ENCODE measurements around the gene NAV1. TPM values are rescaled to one million over a fixed set of nuclear protein-coding genes. Genes with fewer than 3 reads are reported as not detected.

Gene NAV1
- total and polyA plus RNA-seq, 9 of the 15 experiments (the other 6 are each of a cell fraction or from before 2014, with no cell fraction given) = 0.91 to 16.8 (median 3.2) TPM

GRCh38 chr1:201586806-201587205 lies 47.9 kb downstream of the NAV1 start (continued):
- no peak for TF ChIP-seq SP2 (IDR thresholded peaks at IDR 0.05; ENCODE audit: extremely low read depth, low read depth, low read length, poor library complexity, severe bottlenecking)

GRCh38 chr1:201587729-201588128 lies 48.8 kb downstream of the NAV1 start:
- DNase-seq (ENCODE audit: extremely low read depth in 1 of 4, low spot score in 3 of 4) = no peak
- no peak overlapping the region for H2AFZ ChIP-seq (ENCODE audit: low read depth, low read length)
- H3K9me1 ChIP-seq (ENCODE audit: control insufficient read depth, insufficient read depth, low read length) = no peaks in the 10 kb centered on the region
- intact Hi-C loops (cut with micrococcal nuclease) (no loop called here), in situ Hi-C loops (cut with MboI) (no loop called here)
- H3K27me3 ChIP-seq (ENCODE audit: control insufficient read depth in 2 of 2, insufficient read depth in 2 of 2, low read length in 2 of 2) = peaks cover 0 to 10% of the 10 kb centered on the region in 2 experiments; a peak in 3 of 5 replicates
- ATAC-seq = no peak
- peak; percentile 52 for TF ChIP-seq RBM25 (IDR thresholded peaks at IDR 0.05; ENCODE audit: low read depth, low read length, severe bottlenecking)
- TF ChIP-seq ELK1 (CRISPR knock-in tag; IDR thresholded peaks at IDR 0.05) = no peak
- no peak for TF ChIP-seq ZNF277 (CRISPR knock-in tag; IDR thresholded peaks at IDR 0.05; ENCODE audit: borderline replicate concordance)
- TF ChIP-seq ZFP36 (IDR thresholded peaks at IDR 0.05; ENCODE audit: low read depth, low read length, partially characterized antibody) = peak; percentile 71
- no peak for TF ChIP-seq ZFP30 (CRISPR knock-in tag; IDR thresholded peaks at IDR 0.05; ENCODE audit: borderline replicate concordance)
- CTCF ChIA-PET (ENCODE audit: low intra/inter-chr PET ratio) = no interaction called here
- no peak overlapping the region for H3K4me2 ChIP-seq (ENCODE audit: insufficient read depth, low read length)
- no peak overlapping the region for H3K27ac ChIP-seq (ENCODE audit: extremely low read depth, low read depth, low read length)
- 75% methylated on average over 1 of the region's 1 CpG for WGBS (ENCODE audit: insufficient coverage, low coverage, missing lambda C conversion rate)
- POLR2A ChIA-PET = interaction anchor here (0.9 kb wide), 1 partner anchor 11 kb away, joined by 3 read pairs; no protein-coding TSS in a partner anchor
- peaks cover 15 to 31% of the 10 kb centered on the region in 2 experiments for H3K4me1 ChIP-seq (replicated peaks in 1 of 2; ENCODE audit: control insufficient read depth in 2 of 2, insufficient read depth in 2 of 2, low read length in 2 of 2)
- no TSS peak for BruUV-seq (replicated peaks)
- no peaks in the 10 kb centered on the region for H3K9me3 ChIP-seq (replicated peaks; ENCODE audit: control insufficient read depth, insufficient read depth, low read depth, low read length)
- no peaks in the 10 kb centered on the region for H4K20me1 ChIP-seq (replicated peaks; ENCODE audit: control insufficient read depth, insufficient read depth, low read length)
- H3K79me2 ChIP-seq (ENCODE audit: control insufficient read depth, insufficient read depth, low read length) = no peaks in the 10 kb centered on the region
- no peak for FAIRE-seq
- no peak overlapping the region for H3K9ac ChIP-seq (ENCODE audit: insufficient read depth in 1 of 2, low read depth in 2 of 2, low read length in 2 of 2)
- H3K4me3 ChIP-seq = no peak overlapping the region
- H3K36me3 ChIP-seq (ENCODE audit: control insufficient read depth, insufficient read depth, low read length) = no peaks in the 10 kb centered on the region

Other genes starting within 250 kb of the NAV1 start
- not detected in 2 replicates for gene TNNT2, start 161.4 kb upstream of the NAV1 start, total RNA-seq (2014; rRNA removed)
- not detected in 2 replicates for gene TNNT2, start 161.4 kb upstream of the NAV1 start, total RNA-seq (2014; rRNA removed; fragmentation: Illumina TruSeq; extraction: Trizol)
- gene TNNT2, start 161.4 kb upstream of the NAV1 start, total RNA-seq (2015; rRNA removed; fragmentation: Illumina TruSeq; extraction: Trizol) = not detected in 2 replicates
- gene TNNT2, start 161.4 kb upstream of the NAV1 start, total RNA-seq (2021) = not detected in 2 replicates
- gene TNNT2, start 161.4 kb upstream of the NAV1 start, polyA plus RNA-seq (2011; rRNA removed) = not detected in 2 replicates
- gene TNNT2, start 161.4 kb upstream of the NAV1 start, polyA plus RNA-seq (2014; fragmentation: Illumina TruSeq; extraction: Trizol) = not detected in 2 replicates
- gene TNNT2, start 161.4 kb upstream of the NAV1 start, polyA plus RNA-seq (2014; fragmentation: Nextera tagmentation; extraction: Ambion mirVana) = not detected
- gene TNNT2, start 161.4 kb upstream of the NAV1 start, polyA plus RNA-seq (2014; rRNA removed) = not detected in 2 replicates
- not detected in 2 replicates for gene LAD1, start 139.8 kb upstream of the NAV1 start, total RNA-seq (2014; rRNA removed)
- gene LAD1, start 139.8 kb upstream of the NAV1 start, total RNA-seq (2014; rRNA removed; fragmentation: Illumina TruSeq; extraction: Trizol) = not detected in 2 replicates
- gene LAD1, start 139.8 kb upstream of the NAV1 start, total RNA-seq (2015; rRNA removed; fragmentation: Illumina TruSeq; extraction: Trizol) = not detected in 2 replicates
- gene LAD1, start 139.8 kb upstream of the NAV1 start, total RNA-seq (2021) = 0.25 and 0.31 TPM in 2 replicates
- gene LAD1, start 139.8 kb upstream of the NAV1 start, polyA plus RNA-seq (2011; rRNA removed) = not detected in 2 replicates
- gene LAD1, start 139.8 kb upstream of the NAV1 start, polyA plus RNA-seq (2014; fragmentation: Illumina TruSeq; extraction: Trizol) = not detected in 2 replicates
- gene LAD1, start 139.8 kb upstream of the NAV1 start, polyA plus RNA-seq (2014; fragmentation: Nextera tagmentation; extraction: Ambion mirVana) = not detected
- gene LAD1, start 139.8 kb upstream of the NAV1 start, polyA plus RNA-seq (2014; rRNA removed) = not detected in 2 replicates
- not detected in 2 replicates for gene TNNI1, start 117.4 kb upstream of the NAV1 start, total RNA-seq (2014; rRNA removed)
- not detected in 2 replicates for gene TNNI1, start 117.4 kb upstream of the NAV1 start, total RNA-seq (2014; rRNA removed; fragmentation: Illumina TruSeq; extraction: Trizol)
- not detected in 2 replicates for gene TNNI1, start 117.4 kb upstream of the NAV1 start, total RNA-seq (2015; rRNA removed; fragmentation: Illumina TruSeq; extraction: Trizol)
- gene TNNI1, start 117.4 kb upstream of the NAV1 start, total RNA-seq (2021) = not detected in 2 replicates
- not detected in 2 replicates for gene TNNI1, start 117.4 kb upstream of the NAV1 start, polyA plus RNA-seq (2011; rRNA removed)
- gene TNNI1, start 117.4 kb upstream of the NAV1 start, polyA plus RNA-seq (2014; fragmentation: Illumina TruSeq; extraction: Trizol) = not detected in 2 replicates
- not detected for gene TNNI1, start 117.4 kb upstream of the NAV1 start, polyA plus RNA-seq (2014; fragmentation: Nextera tagmentation; extraction: Ambion mirVana)
- gene TNNI1, start 117.4 kb upstream of the NAV1 start, polyA plus RNA-seq (2014; rRNA removed) = not detected in 2 replicates
- 0.27 TPM in 1 of 2 replicates, not detected in the other for gene PHLDA3, start 69.9 kb upstream of the NAV1 start, total RNA-seq (2014; rRNA removed)
- not detected in 2 replicates for gene PHLDA3, start 69.9 kb upstream of the NAV1 start, total RNA-seq (2014; rRNA removed; fragmentation: Illumina TruSeq; extraction: Trizol)
- gene PHLDA3, start 69.9 kb upstream of the NAV1 start, total RNA-seq (2015; rRNA removed; fragmentation: Illumina TruSeq; extraction: Trizol) = not detected in 2 replicates
- 0.11 and 0.42 TPM in 2 replicates for gene PHLDA3, start 69.9 kb upstream of the NAV1 start, total RNA-seq (2021)
- gene PHLDA3, start 69.9 kb upstream of the NAV1 start, polyA plus RNA-seq (2011; rRNA removed) = not detected in 2 replicates
- not detected in 2 replicates for gene PHLDA3, start 69.9 kb upstream of the NAV1 start, polyA plus RNA-seq (2014; fragmentation: Illumina TruSeq; extraction: Trizol)
- not detected for gene PHLDA3, start 69.9 kb upstream of the NAV1 start, polyA plus RNA-seq (2014; fragmentation: Nextera tagmentation; extraction: Ambion mirVana)
- not detected in 2 replicates for gene PHLDA3, start 69.9 kb upstream of the NAV1 start, polyA plus RNA-seq (2014; rRNA removed)
- 23.7 and 30.8 TPM in 2 replicates for gene CSRP1, start 32.0 kb upstream of the NAV1 start, total RNA-seq (2014; rRNA removed)
- gene CSRP1, start 32.0 kb upstream of the NAV1 start, total RNA-seq (2014; rRNA removed; fragmentation: Illumina TruSeq; extraction: Trizol) = 19.6 and 22.6 TPM in 2 replicates
- gene CSRP1, start 32.0 kb upstream of the NAV1 start, total RNA-seq (2015; rRNA removed; fragmentation: Illumina TruSeq; extraction: Trizol) = 28.3 and 30.3 TPM in 2 replicates
- 25.7 and 28.2 TPM in 2 replicates for gene CSRP1, start 32.0 kb upstream of the NAV1 start, total RNA-seq (2021)
- 21.3 and 23.7 TPM in 2 replicates for gene CSRP1, start 32.0 kb upstream of the NAV1 start, polyA plus RNA-seq (2011; rRNA removed)
- 34.6 and 39.4 TPM in 2 replicates for gene CSRP1, start 32.0 kb upstream of the NAV1 start, polyA plus RNA-seq (2014; fragmentation: Illumina TruSeq; extraction: Trizol)
- 10 to 100 TPM in 1 of 2 experiments, 1 to 10 TPM in 1; 6.8 to 11.0 TPM for gene CSRP1, start 32.0 kb upstream of the NAV1 start, polyA plus RNA-seq (2014; fragmentation: Nextera tagmentation; extraction: Ambion mirVana)
- gene CSRP1, start 32.0 kb upstream of the NAV1 start, polyA plus RNA-seq (2014; rRNA removed) = 24.9 and 32.1 TPM in 2 replicates

Measured in K562 (cell line).